ENCODE results near the gene SKA1.

GRCh38 chr18:50388988-50389387, 14.1 kb downstream of the SKA1 start:
- TF ChIP-seq POLR2A (IDR thresholded peaks at IDR 0.05; ENCODE audit: low read length) (no peak), GATA1 (IDR thresholded peaks at IDR 0.05; ENCODE audit: low read depth, low read length) (no peak)
